Caco-2 (cell line): ENCODE data around the gene LRRC52. TPM values are rescaled to one million over a fixed set of nuclear protein-coding genes. Genes with fewer than 3 reads are reported as not detected.

Source experiments
- BruUV-seq: library from RNA; stranded (reverse); fragments of 400-500 nt; replicated peaks from 2 replicates; lab custom pipeline; 2021; lab: Mats Ljungman, UMichigan
- CTCF ChIA-PET: fragments of 300-600 bp; sonication (Branson Sonifier 250); formaldehyde crosslinking; loops from one replicate; lab custom pipeline; 2022; ENCODE audit warnings: antibody characterized with exemption; lab: Charles Lee
- POLR2A ChIA-PET: fragments of 300-600 bp; sonication (Branson Sonifier 250); formaldehyde crosslinking; loops from one replicate; lab custom pipeline; 2022; ENCODE audit warnings: antibody characterized with exemption; lab: Charles Lee
- DNase-seq, 2 experiments: peaks; one replicate each; pipeline versions ENCODE4 v3.0.0 to v3.0.0-alpha.2; 2020 to 2022
- H3K27me3 ChIP-seq: replicated peaks from 2 replicates; pipeline ENCODE4 v1.6.0; 2011; ENCODE audit warnings: low read length; ENCODE audit not compliant: control insufficient read depth, insufficient read depth
- H3K36me3 ChIP-seq: 2 replicates; pipeline ENCODE4 v1.5.1; 2011; ENCODE audit warnings: low read length; ENCODE audit not compliant: control insufficient read depth, insufficient read depth
- H3K4me1 ChIP-seq: fragments of 250-450 bp; sonication (Bioruptor Pico); 2 replicates; pipeline ENCODE4 v1.5.1; 2020; ENCODE audit warnings: mild to moderate bottlenecking
- H3K4me3 ChIP-seq: 2 replicates; pipeline ENCODE4 v1.5.1; 2011; ENCODE audit warnings: low read depth, mild to moderate bottlenecking, control low read depth, low read length
- H3K9me3 ChIP-seq: fragments of 250-450 bp; sonication (Bioruptor Pico); 2 replicates; pipeline ENCODE4 v1.5.1; 2020; ENCODE audit warnings: mild to moderate bottlenecking, moderate library complexity
- H3K27ac Mint-ChIP-seq: one replicate; pipeline ENCODE4 v1.8.0; 2022; ENCODE audit warnings: mixed read lengths; ENCODE audit not compliant: unreplicated experiment
- H3K27me3 Mint-ChIP-seq: one replicate; pipeline ENCODE4 v1.8.0; 2022; ENCODE audit warnings: mixed read lengths; ENCODE audit not compliant: insufficient read depth, unreplicated experiment
- H3K36me3 Mint-ChIP-seq: one replicate; pipeline ENCODE4 v1.8.0; 2022; ENCODE audit warnings: mild to moderate bottlenecking, mixed read lengths; ENCODE audit not compliant: insufficient read depth, unreplicated experiment
- H3K4me1 Mint-ChIP-seq: one replicate; pipeline ENCODE4 v1.8.0; 2022; ENCODE audit warnings: low read depth, mixed read lengths; ENCODE audit not compliant: unreplicated experiment
- H3K4me3 Mint-ChIP-seq: one replicate; pipeline ENCODE4 v1.8.0; 2022; ENCODE audit warnings: mild to moderate bottlenecking, moderate library complexity, mixed read lengths; ENCODE audit not compliant: unreplicated experiment
- H3K9me3 Mint-ChIP-seq: one replicate; pipeline ENCODE4 v1.8.0; 2022; ENCODE audit warnings: mixed read lengths; ENCODE audit not compliant: unreplicated experiment
- CTCF ChIP-seq, 2 experiments: fragments of 200-600 bp in 1 of 2; IDR thresholded peaks; 1 replicate in 1 of 2; 2 replicates in 1 of 2; pipeline versions ENCODE4 v1.5.1 to v1.8.0; 2011 to 2022; ENCODE audit warnings: antibody characterized with exemption in 1 of 2, control low read depth in 1 of 2, inconsistent platforms in 1 of 2, low read depth in 1 of 2, low read length in 1 of 2, mild to moderate bottlenecking in 1 of 2, moderate library complexity in 1 of 2; ENCODE audit not compliant: insufficient read depth in 1 of 2, severe bottlenecking in 1 of 2, unreplicated experiment in 1 of 2
- intact Hi-C: fragments of 100-400 bp; cut with micrococcal nuclease; formaldehyde crosslinking; loops from one replicate; pipeline ENCODE4 v1.10.0; 2022; ENCODE audit not compliant: unreplicated experiment
- total RNA-seq: library from RNA; stranded (reverse); gene quantifications from 2 replicates; pipeline ENCODE4 v1.2.3, GENCODE V29; 2022

Gene LRRC52
- total RNA-seq, 1 experiment from 2014 or later: not detected

DNA sequence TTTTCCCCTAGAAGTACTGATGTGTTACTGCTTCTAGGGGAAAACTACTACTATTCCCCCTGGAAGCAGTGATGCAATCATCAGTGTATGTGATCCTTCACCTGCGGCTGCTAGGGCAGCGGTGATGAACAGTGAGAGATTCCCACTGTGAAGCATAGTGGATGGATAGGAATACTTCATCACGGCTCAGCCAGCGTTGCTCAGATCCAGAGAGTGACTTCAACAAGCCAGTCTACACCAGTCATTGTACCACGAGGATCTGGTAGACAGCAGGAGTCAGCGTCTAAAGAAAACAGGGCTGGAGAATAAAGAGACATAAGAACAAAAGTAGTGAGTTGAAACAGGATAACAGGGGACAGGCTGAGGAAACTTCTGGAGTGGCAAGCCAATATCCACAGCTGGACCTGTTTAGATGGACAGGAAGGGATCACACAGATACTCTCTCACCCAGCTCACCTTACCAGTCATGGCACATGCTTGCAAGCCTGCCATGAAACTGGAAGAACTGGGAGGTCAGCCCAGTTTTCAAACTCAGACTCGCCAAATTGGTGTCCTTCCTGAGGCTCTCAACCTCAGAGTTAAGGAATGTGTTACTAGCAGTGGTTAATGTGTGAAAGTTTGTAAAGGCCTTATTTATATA lies 42.4 kb upstream of the LRRC52 start:
- H3K9me3 Mint-ChIP-seq: no peaks in the 10 kb centered on the region
- H3K27ac Mint-ChIP-seq: no peak overlapping the region
- no peak overlapping the region for H3K4me3 Mint-ChIP-seq
- H3K4me1 ChIP-seq: no peaks in the 10 kb centered on the region
- ChIA-PET CTCF (no interaction called here), POLR2A (no interaction called here)
- H3K27me3 ChIP-seq: no peaks in the 10 kb centered on the region
- peaks cover 12% of the 10 kb centered on the region for H3K27me3 Mint-ChIP-seq
- no peak for TF ChIP-seq CTCF (IDR thresholded peaks at IDR 0.05; ENCODE audit: insufficient read depth in 1 of 2, low read depth in 1 of 2, low read length in 1 of 2, severe bottlenecking in 1 of 2, unreplicated experiment in 1 of 2)
- no peak overlapping the region for H3K4me3 ChIP-seq
- intact Hi-C loops: no loop called here
- H3K4me1 Mint-ChIP-seq: no peaks in the 10 kb centered on the region
- no peak for DNase-seq
- no peaks in the 10 kb centered on the region for H3K36me3 Mint-ChIP-seq
- H3K9me3 ChIP-seq: no peaks in the 10 kb centered on the region
- no TSS peak for BruUV-seq
- no peaks in the 10 kb centered on the region for H3K36me3 ChIP-seq

GRCh38 chr1:165501970-165502348 lies 41.8 kb upstream of the LRRC52 start:
- no TSS peak for BruUV-seq
- Mint-ChIP-seq H3K27me3 (peaks cover 14% of the 10 kb centered on the region), H3K4me1 (no peaks in the 10 kb centered on the region)

GRCh38 chr1:165507570-165507969 lies 36.2 kb upstream of the LRRC52 start:
- Mint-ChIP-seq H3K9me3 (no peaks in the 10 kb centered on the region), H3K27ac (no peak overlapping the region), H3K4me1 (no peaks in the 10 kb centered on the region), H3K4me3 (no peak overlapping the region), H3K27me3 (peaks cover 13% of the 10 kb centered on the region), H3K36me3 (no peaks in the 10 kb centered on the region)
- BruUV-seq: no TSS peak
- TF ChIP-seq CTCF (IDR thresholded peaks at IDR 0.05; ENCODE audit: insufficient read depth in 1 of 2, low read depth in 1 of 2, low read length in 1 of 2, severe bottlenecking in 1 of 2, unreplicated experiment in 1 of 2): no peak
- no peaks in the 10 kb centered on the region for H3K9me3 ChIP-seq
- no peaks in the 10 kb centered on the region for H3K4me1 ChIP-seq
- no peaks in the 10 kb centered on the region for H3K36me3 ChIP-seq
- ChIA-PET POLR2A (no interaction called here), CTCF (no interaction called here)
- no peak overlapping the region for H3K4me3 ChIP-seq
- intact Hi-C loops: no loop called here
- no peak for DNase-seq
- no peaks in the 10 kb centered on the region for H3K27me3 ChIP-seq

More at GRCh38 chr1:165501970-165502348, 41.8 kb upstream of the LRRC52 start:
- Histone ChIP-seq H3K9me3 (no peaks in the 10 kb centered on the region), H3K4me1 (no peaks in the 10 kb centered on the region), H3K4me3 (no peak overlapping the region), H3K36me3 (no peaks in the 10 kb centered on the region), H3K27me3 (no peaks in the 10 kb centered on the region)
- CTCF ChIA-PET: no interaction called here
- intact Hi-C loops: no loop called here
- Mint-ChIP-seq H3K27ac (no peak overlapping the region), H3K36me3 (no peaks in the 10 kb centered on the region), H3K9me3 (no peaks in the 10 kb centered on the region), H3K4me3 (no peak overlapping the region)
- no peak for DNase-seq
- POLR2A ChIA-PET: no interaction called here
- no peak for TF ChIP-seq CTCF (IDR thresholded peaks at IDR 0.05; ENCODE audit: insufficient read depth in 1 of 2, low read depth in 1 of 2, low read length in 1 of 2, severe bottlenecking in 1 of 2, unreplicated experiment in 1 of 2)
